HEK293T (cell line): ENCODE data around the gene PGR.

Experiments used
- ARNT ChIP-seq: fragments of 450-650 bp; IDR thresholded peaks from 2 replicates; pipeline ENCODE4 v1.6.1; 2017; ENCODE audit warnings: mild to moderate bottlenecking
- BHLHE40 ChIP-seq: fragments of 450-650 bp; IDR thresholded peaks from 2 replicates; pipeline ENCODE4 v1.6.1; 2016; ENCODE audit warnings: mild to moderate bottlenecking, moderate library complexity, borderline replicate concordance
- CTBP1 ChIP-seq: fragments of 450-650 bp; IDR thresholded peaks from 2 replicates; pipeline ENCODE4 v1.6.1; 2016; ENCODE audit warnings: borderline replicate concordance
- ELF4 ChIP-seq: fragments of 450-650 bp; IDR thresholded peaks from 2 replicates; pipeline ENCODE4 v1.6.1; 2017; ENCODE audit warnings: antibody characterized with exemption
- FOXA1 ChIP-seq: fragments of 450-650 bp; IDR thresholded peaks from 2 replicates; pipeline ENCODE4 v1.6.1; 2016; ENCODE audit warnings: mild to moderate bottlenecking
- FOXK2 ChIP-seq: fragments of 450-650 bp; IDR thresholded peaks from 2 replicates; pipeline ENCODE4 v1.6.1; 2016; ENCODE audit warnings: mild to moderate bottlenecking
- FOXM1 ChIP-seq: fragments of 450-650 bp; IDR thresholded peaks from 2 replicates; pipeline ENCODE4 v1.6.1; 2017; ENCODE audit warnings: mild to moderate bottlenecking, borderline replicate concordance
- HDGF ChIP-seq: fragments of 450-650 bp; IDR thresholded peaks from 2 replicates; pipeline ENCODE4 v1.6.1; 2017; ENCODE audit warnings: antibody characterized with exemption, borderline replicate concordance
- LEF1 ChIP-seq: fragments of 450-650 bp; IDR thresholded peaks from 2 replicates; pipeline ENCODE4 v1.6.1; 2017; ENCODE audit warnings: mild to moderate bottlenecking, borderline replicate concordance
- NFRKB ChIP-seq: fragments of 450-650 bp; IDR thresholded peaks from 2 replicates; pipeline ENCODE4 v1.6.1; 2016; ENCODE audit warnings: mild to moderate bottlenecking, moderate library complexity
- SP1 ChIP-seq: fragments of 450-650 bp; IDR thresholded peaks from 2 replicates; pipeline ENCODE4 v1.6.1; 2017
- TF ChIP-seq, protein P1 (sequence below): fragments of 450-650 bp; IDR thresholded peaks from 2 replicates; pipeline ENCODE4 v1.6.1; 2016

DNA sequence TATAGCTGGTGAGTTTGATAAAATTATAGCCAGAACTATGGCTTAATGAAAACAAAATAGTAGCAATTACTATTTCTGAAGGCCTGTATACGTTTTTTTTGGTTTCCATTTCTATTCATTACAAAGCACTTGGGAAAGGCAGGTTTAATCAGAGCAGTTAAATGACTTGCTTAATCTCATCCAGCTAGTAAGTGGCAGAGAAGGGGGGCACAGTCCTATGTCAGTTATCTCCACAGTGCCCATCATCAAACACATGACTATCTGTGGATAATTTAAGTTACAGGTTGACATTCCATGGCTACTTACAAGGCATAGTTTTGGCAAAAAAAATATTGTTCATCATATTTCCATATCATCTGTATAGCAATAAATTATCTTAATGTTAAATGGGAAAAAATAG lies 93.7 kb downstream of the PGR start:
- TF ChIP-seq FOXM1 (no peak), LEF1 (no peak), SP1 (no peak), FOXA1 (no peak), ELF4 (no peak), BHLHE40 (no peak), FOXK2 (no peak), NFRKB (no peak), HDGF (no peak), ARNT (no peak), CTBP1 (no peak)
- TF ChIP-seq, protein P1, sequence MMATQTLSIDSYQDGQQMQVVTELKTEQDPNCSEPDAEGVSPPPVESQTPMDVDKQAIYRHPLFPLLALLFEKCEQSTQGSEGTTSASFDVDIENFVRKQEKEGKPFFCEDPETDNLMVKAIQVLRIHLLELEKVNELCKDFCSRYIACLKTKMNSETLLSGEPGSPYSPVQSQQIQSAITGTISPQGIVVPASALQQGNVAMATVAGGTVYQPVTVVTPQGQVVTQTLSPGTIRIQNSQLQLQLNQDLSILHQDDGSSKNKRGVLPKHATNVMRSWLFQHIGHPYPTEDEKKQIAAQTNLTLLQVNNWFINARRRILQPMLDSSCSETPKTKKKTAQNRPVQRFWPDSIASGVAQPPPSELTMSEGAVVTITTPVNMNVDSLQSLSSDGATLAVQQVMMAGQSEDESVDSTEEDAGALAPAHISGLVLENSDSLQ: no peak
